Ovary (tissue), 9 donors: ENCODE data around the gene ADAMTS2. TPM values are rescaled to one million over a fixed set of nuclear protein-coding genes. Genes with fewer than 3 reads are reported as not detected.

ENCODE experiments used
- DNase-seq, 5 donors: peaks; one replicate each; pipeline ENCODE4 v3.0.0-alpha.2; 2019 to 2020
- H3K27ac ChIP-seq, 2 donors: fragments of 200-600 bp; one replicate each; pipeline versions ENCODE4 v1.5.1 to v1.8.0; 2019 to 2022
- H3K27me3 ChIP-seq: fragments of 200-600 bp; one replicate; pipeline ENCODE4 v1.8.0; 2022
- H3K36me3 ChIP-seq: fragments of 200-600 bp; sonication (generic); one replicate; pipeline ENCODE4 v1.5.1; 2019
- H3K4me1 ChIP-seq: one replicate; pipeline ENCODE4 v1.8.1; 2013; ENCODE audit warnings: mild to moderate bottlenecking, moderate library complexity; ENCODE audit not compliant: insufficient read depth
- H3K4me3 ChIP-seq: fragments of 200-600 bp; sonication (generic); one replicate; pipeline ENCODE4 v1.5.1; 2017
- H3K9me3 ChIP-seq, 2 donors: fragments of 200-600 bp in 1 of 2; sonication (generic) in 1 of 2; one replicate each; pipeline versions ENCODE4 v1.5.1 to v1.8.1; 2013 to 2019; ENCODE audit warnings: mild to moderate bottlenecking in 1 of 2, moderate library complexity in 1 of 2
- CTCF ChIP-seq, 3 donors: fragments of 450-650 bp in 2 of 3; fragments of 200-600 bp in 1 of 3; IDR thresholded peaks; one replicate each; pipeline versions ENCODE4 v1.5.1 to v1.8.0; 2016 to 2022; ENCODE audit warnings: antibody characterized with exemption in 3 of 3, mild to moderate bottlenecking in 1 of 3
- EP300 ChIP-seq: sonication (generic); formaldehyde crosslinking; IDR thresholded peaks from one replicate; pipeline ENCODE4 v1.6.1; 2017; ENCODE audit warnings: antibody characterized with exemption
- POLR2A ChIP-seq: fragments of 450-650 bp; IDR thresholded peaks from one replicate; pipeline ENCODE4 v1.6.1; 2017; ENCODE audit warnings: antibody characterized with exemption, mild to moderate bottlenecking, moderate library complexity
- WGBS, 3 donors: extraction: QIAGEN DNeasy Blood & Tissue Kit in 1 of 3; methylation state at CpG; one replicate each; pipeline versions ENCODE4 v1.1.5 to v1.1.7; 2013 to 2017; 5-methylcytosine and 5-hydroxymethylcytosine counted together
- intact Hi-C, 4 donors: fragments of 100-400 bp; cut with DNase I; formaldehyde crosslinking; loops; one replicate each; pipeline versions ENCODE4 v1.11.0 to v1.15.1; 2022 to 2023
- polyA plus RNA-seq, 2 donors: library from polyadenylated mRNA; stranded (reverse); fragments of 200-250 nt in 1 of 2; fragments of 350-450 nt in 1 of 2; fragmentation: Illumina TruSeq in 1 of 2; extraction: RNeasy Lipid Tissue Mini Kit (QIAGEN cat#74804) in 1 of 2; gene quantifications; one replicate each; pipeline ENCODE4 v1.2.3, GENCODE V29; 2013 to 2014
- total RNA-seq, 7 donors: library from RNA; depleted of rRNA in 2 of 7; stranded (reverse); fragments of >200 nt in 2 of 7; fragmentation: NEBNext Ultra II Directional in 3 of 7; extraction: Animal tissue kit (Norgen Biotek cat#: 25700) in 3 of 7; gene quantifications; one replicate each; pipeline versions ENCODE4 v1.1.0 to v1.2.4, GENCODE V29; 2016 to 2023
- donor health status: DM: no; HTN: no; CAD: no; lungs with moderate emphysema.
- donor health status: DM: no; HTN: no; CAD: no.
- donor health status: Bipolar disorder and iron deficiency.
- donor health status: DM: yes; HTN: yes; CAD: no.
- donor health status: DM: no; HTN: no; CAD: no.
- donor health status: DM: yes; HTN: yes; CAD: no.

ADAMTS2 gene
- total and polyA plus RNA-seq, 9 donors: 7.9 to 31.8 (median 11.5) TPM

- intact Hi-C loops: no loop called here
- no peak overlapping the region for H3K27ac ChIP-seq
- DNase-seq: no peak
- no peak overlapping the region for H3K4me3 ChIP-seq
- TF ChIP-seq EP300 (no peak), POLR2A (no peak), CTCF (IDR thresholded peaks at IDR 0.05) (no peak)
- H3K27me3 ChIP-seq: no peaks in the 10 kb centered on the region
- no peaks in the 10 kb centered on the region for H3K9me3 ChIP-seq
- H3K36me3 ChIP-seq: no peaks in the 10 kb centered on the region
- no peaks in the 10 kb centered on the region for H3K4me1 ChIP-seq
- WGBS, 3 donors: 71 to 93% (median 76%) methylated on average over 3 to 10 of the region's 10 CpGs
Measured at GRCh38 chr5:179139936-179140235, 205.4 kb downstream of the ADAMTS2 start.

DNA sequence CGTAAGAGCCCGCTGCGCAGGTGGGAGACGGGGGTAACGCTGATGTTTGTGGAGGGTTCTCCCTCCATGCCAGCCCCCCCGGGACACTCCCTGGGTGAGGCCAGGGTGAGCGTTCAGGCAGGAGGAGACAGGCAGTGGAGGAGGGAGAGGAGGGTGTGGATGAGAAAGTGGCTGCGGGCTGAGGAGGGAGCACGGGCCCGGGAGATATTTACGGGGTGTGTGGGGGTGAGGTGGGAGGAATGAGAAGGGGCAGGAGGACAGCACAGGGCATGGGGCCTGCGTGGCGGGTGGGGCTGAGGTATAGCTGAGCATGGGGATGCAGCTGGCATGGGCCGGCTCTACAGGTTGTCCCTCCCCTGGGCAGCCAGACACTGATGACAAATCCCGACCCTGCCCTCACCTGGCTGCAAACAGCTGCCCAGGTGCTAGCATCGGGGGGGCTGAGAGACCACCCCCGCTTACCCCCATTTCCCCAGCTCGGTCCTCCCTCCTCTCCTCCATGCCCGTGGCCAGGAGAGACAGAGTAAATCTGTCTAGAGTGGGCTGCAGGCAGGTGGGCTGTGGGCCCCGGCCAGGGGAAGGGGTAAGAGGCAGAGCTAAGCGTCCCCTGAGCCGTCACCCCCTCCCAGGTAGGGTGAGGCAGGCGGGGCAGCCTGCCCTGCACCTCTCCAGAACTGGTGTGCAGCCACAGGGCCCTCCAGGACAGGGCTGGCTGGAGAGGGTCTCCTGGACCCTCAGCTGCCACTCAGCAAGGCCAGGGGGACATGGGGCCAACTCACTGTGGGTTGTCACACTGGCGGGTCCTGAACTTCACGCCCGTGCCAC, 205.9 kb downstream of the ADAMTS2 start:
- Histone ChIP-seq H3K27me3 (no peaks in the 10 kb centered on the region), H3K9me3 (no peaks in the 10 kb centered on the region), H3K4me3 (no peak overlapping the region), H3K27ac (no peak overlapping the region), H3K4me1 (no peaks in the 10 kb centered on the region), H3K36me3 (no peaks in the 10 kb centered on the region)
- 73 to 76% (median 73%) methylated on average over 26 of the region's 26 CpGs for WGBS, 3 donors
- intact Hi-C loops: no loop called here
- no peak for TF ChIP-seq EP300
- no peak for DNase-seq

GRCh38 chr5:179138568-179138925, 206.7 kb downstream of the ADAMTS2 start:
- H3K9me3 ChIP-seq: no peaks in the 10 kb centered on the region
- H3K4me3 ChIP-seq: no peak overlapping the region
- H3K4me1 ChIP-seq: no peaks in the 10 kb centered on the region
- H3K27ac ChIP-seq: no peak overlapping the region
- intact Hi-C loops: no loop called here
- 81 to 87% (median 87%) methylated on average over 23 of the region's 23 CpGs for WGBS, 3 donors
- no peaks in the 10 kb centered on the region for H3K36me3 ChIP-seq
- TF ChIP-seq EP300: no peak
- TF ChIP-seq CTCF (IDR thresholded peaks at IDR 0.05): no peak
- TF ChIP-seq POLR2A: no peak
- no peaks in the 10 kb centered on the region for H3K27me3 ChIP-seq
- no peak for DNase-seq

DNA sequence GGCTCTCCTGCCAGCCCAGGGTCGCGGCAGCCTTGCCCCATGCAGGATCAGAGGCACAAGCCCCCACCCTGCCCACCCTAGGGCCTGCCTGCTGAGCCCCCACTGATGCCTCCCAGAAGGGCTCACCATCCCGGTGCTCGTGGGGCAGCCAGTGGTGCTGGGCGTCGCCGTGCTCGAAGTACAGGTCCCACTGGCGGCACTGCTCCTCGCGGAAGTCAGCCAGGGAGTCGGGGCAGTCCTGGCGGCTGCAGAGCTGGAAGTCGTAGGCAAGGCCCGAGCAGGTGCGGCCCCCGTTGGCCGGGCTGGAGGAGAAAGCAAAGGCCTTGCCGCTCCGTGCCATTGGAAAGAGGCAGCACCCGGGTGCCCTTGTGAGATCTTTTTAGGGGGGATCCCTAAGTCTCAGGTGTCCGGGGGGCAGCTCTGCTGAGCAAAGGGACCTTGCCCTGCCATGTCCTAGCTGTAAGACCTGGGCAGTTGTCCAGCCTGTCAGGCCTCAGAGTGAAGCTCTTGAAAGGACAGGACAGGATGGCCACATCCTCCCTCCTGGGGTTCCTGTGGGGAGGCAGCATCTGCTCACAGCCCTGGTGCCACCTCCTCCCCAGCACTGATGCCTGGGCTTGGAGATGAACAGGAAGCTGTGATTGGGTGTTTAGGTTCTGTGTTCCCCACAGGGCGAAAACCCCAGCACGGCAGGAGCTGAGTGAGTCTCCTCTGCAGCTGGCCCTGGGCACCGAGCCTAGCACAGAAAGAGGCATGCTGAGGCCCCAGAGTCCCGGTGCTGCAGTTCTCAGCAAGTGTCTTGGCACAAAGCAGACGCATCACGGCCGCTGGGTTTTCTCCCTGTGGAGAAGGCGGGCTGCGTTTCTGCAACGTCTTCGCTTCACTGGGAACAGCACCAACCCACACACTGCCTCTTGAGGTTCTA, 207.4 kb downstream of the ADAMTS2 start:
- DNase-seq: no peak

More for the DNA sequence above, 207.4 kb downstream of the ADAMTS2 start:
- Histone ChIP-seq H3K27me3 (no peaks in the 10 kb centered on the region), H3K27ac (no peak overlapping the region), H3K36me3 (no peaks in the 10 kb centered on the region), H3K4me3 (no peak overlapping the region), H3K4me1 (no peaks in the 10 kb centered on the region), H3K9me3 (no peaks in the 10 kb centered on the region)
- TF ChIP-seq CTCF (IDR thresholded peaks at IDR 0.05) (no peak), POLR2A (no peak), EP300 (no peak)
- intact Hi-C loops: no loop called here
- WGBS, 3 donors: 86 to 88% (median 87%) methylated on average over 32 to 33 of the region's 33 CpGs
